Activated CD8-positive, alpha-beta memory T cell treated with anti-CD3 and anti-CD28 coated beads for 36 hours (primary cell): Measurements from ENCODE around the gene SPIN4. TPM values are rescaled to one million over a fixed set of nuclear protein-coding genes. Genes with fewer than 3 reads are reported as not detected.
"Not testable (repeated sequence)": the region's sequence is repeated elsewhere in the genome, so short reads cannot be mapped to it uniquely, and the experiment has no call there.

Experiments
- CTCF ChIA-PET: fragments of 350-600 bp; sonication (Branson Sonifier 250); formaldehyde crosslinking; loops from one replicate; lab custom pipeline; 2021; ENCODE audit warnings: antibody characterized with exemption; lab: Charles Lee
- POLR2A ChIA-PET: fragments of 350-600 bp; sonication (Branson Sonifier 250); formaldehyde crosslinking; loops from one replicate; lab custom pipeline; 2021; ENCODE audit warnings: antibody characterized with exemption; lab: Charles Lee
- total RNA-seq, 2 experiments: library from RNA; stranded (reverse); gene quantifications; one replicate each; pipeline ENCODE4 v1.2.3, GENCODE V29; 2021

The SPIN4 gene
- total RNA-seq: 1 to 10 TPM; 5.9 to 6.0 TPM

DNA sequence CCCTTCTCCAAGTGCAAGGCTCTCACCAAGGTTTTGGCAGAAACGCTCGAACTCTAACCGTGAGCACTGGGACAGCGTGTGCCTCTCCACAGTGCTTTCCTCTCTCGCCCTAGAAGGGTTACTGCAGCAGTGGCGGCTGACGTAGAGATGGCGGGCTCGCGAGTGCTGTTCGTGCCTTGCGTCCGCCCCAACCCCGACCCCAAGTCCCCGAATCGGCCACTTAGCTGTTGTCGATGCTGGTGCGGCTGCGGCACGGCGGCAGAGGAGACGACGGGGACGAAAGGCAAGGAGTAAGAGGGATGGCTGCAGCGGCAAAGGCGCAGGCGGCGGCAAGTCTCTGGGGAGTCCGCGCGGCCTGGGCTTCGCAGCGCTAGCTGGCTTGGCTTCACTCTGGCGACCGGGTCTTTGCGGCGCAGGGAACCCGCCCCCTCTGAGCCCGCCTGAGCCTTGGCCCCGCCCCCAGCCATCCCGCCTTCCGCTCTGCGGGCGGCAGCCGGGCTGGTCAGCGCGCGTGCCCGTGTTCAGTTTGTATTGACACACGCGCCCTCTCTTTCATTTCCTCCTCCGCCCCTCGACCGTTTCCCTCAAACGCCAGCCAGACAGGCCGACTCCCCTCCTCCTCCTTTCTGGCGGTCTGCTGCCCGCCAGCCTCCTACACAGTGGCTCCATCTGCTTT is at the start of gene SPIN4:
SPIN4 (minus strand) TSS at position 392 of the 676 bp plus-strand sequence. CDS start 513 bp downstream, outside the sequence.
- CTCF ChIA-PET: no interaction called here
- POLR2A ChIA-PET: no interaction called here

DNA sequence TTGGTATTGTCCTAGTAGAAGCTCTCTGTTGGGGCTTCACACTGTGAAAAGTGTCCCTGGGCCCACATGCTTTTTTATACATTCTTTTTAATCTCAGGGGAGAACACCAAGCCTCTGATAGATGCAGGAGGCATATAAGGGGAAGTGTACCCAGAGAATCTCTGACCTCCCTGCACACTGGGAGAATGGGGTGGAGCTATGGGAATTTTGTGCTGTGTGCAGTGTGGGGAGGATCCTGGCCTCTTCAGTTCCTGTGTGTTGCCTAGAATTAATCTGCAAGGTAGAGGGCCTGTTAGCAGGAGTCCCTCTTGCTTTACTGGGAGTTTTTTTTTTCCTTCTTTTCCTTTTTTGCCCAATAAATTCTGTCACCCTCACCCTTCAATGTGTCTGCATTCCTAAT is 49.2 kb upstream of the SPIN4 start:
- ChIA-PET CTCF (no interaction called here), POLR2A (no interaction called here)

DNA sequence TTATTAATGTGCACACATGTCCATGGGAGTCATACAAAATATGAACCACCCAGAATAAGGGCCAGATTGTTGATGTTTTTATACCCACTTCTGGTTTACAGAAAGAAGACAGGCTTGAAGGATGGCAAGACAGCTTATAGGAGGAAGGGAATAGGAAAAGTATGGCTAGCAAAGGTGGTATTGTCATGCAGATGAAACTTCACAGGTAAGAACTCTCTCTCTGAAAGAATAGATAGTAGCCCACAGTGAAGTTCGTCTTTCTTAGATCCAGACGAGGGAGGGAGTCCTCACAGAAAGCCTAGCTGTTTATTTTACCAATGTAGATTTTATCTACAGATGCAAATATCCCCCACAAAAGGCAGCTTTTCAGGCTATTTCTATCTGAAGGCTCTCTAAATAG is 43.7 kb upstream of the SPIN4 start:
- POLR2A ChIA-PET: no interaction called here
- CTCF ChIA-PET: no interaction called here

DNA sequence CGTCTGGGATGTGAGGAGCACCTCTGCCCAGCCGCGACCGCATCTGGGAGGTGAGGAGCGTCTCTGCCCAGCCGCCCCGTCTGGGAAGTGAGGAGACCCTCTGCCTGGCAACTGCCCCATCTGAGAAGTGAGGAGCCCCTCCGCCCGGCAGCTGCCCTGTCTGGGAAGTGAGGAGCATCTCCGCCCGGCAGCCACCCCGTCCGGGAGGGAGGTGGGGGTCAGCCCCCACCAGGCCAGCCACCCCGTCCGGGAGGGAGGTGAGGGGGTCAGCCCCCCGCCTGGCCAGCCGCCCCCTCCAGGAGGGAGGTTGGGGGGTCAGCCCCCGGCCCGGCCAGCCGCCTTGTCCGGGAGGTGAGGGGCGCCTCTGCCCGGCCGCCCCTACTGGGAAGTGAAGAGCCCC is 42.0 kb upstream of the SPIN4 start:
- POLR2A ChIA-PET, CTCF ChIA-PET: not testable (repeated sequence)

DNA sequence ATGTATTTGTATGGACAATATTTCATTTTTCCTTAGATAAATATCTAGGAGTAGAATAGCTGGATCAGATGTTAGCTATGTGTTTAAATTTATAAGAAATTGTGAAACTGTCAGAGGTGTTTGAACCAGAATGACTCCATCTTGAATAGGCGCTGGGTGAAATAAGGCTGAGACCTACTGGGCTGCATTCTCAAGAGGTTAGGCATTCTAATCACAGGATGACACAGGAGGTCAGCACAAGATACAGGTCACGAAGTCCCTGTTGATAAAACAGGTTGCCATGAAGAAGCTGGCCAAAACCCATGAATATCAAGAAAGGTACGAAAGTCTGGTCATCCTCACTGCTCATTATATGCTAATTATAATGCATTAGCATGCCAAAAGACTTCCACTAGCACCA is 36.3 kb upstream of the SPIN4 start:
- POLR2A ChIA-PET: no interaction called here
- CTCF ChIA-PET: no interaction called here

DNA sequence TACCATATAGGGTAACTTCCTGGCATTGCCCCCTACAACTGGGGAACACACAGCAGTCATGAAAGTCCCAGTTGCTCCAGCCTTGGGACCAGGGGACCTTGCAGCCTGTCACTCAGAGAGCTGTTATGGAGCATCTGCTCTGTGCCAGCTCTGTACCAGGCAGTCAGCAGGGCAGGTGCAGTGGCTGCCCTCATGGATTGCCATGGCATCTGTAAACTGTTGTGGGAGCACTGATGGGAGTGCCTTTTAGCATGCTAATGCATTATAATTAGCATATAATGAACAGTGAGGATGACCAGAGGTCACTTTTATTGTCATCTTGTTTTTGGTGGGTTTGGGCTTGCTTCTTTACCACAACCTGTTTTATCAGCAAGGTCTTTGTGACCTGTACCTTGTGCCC is 33.1 kb upstream of the SPIN4 start:
- CTCF ChIA-PET, POLR2A ChIA-PET: not testable (repeated sequence)

DNA sequence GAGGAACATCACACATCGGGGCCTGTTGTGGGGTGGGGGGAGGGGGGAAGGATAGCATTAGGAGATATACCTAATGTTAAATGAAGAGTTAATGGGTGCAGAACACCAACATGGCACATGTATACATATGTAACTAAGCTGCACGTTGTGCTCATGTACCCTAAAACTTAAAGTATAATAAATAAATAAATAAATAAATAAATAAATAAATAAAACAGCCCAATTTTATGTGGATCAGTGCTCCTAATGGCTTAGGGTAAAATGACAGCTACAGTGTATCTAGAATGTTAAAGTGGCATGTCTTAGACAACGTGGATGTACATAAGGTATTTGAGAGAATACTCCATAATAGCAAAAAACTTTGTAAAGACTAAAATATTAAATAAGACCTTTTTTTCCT is 21.9 kb upstream of the SPIN4 start:
- POLR2A ChIA-PET, CTCF ChIA-PET: not testable (repeated sequence)

DNA sequence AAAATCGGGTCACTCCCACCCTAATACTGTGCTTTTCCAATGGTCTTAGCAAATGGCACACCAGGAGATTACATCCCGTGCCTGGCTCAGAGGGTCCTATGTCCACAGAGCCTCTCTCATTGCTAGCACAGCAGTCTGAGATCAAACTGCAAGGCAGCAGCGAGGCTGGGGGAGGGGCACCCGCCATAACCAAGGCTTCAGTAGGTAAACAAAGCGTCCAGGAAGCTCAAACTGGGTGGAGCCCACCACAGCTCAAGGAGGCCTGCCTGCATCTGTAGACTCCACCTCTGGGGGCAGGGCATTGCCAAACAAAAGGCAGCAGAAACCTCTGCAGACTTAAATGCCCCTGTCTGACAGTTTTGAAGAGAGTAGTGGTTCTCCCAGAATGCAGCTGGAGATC is 16.6 kb upstream of the SPIN4 start:
- CTCF ChIA-PET, POLR2A ChIA-PET: not testable (repeated sequence)

DNA sequence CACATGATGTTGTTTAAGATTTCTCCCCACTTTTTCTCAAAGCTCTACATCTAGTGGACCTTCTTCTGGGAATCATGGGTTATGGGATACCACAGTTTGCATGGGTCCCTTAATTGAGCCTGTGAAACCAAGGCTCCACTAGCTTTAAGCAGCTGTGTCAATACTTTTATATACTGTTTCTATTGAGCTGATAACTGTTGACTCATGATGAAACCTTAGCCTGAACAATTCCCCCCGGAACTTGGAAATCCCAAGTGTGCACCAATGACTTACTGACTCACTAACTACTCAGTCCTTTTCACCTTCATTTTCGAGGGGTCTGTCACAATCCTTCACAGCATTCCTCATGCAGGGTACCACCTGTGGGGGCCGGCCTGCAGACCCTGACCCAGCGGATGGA is 12.7 kb upstream of the SPIN4 start:
- CTCF ChIA-PET: no interaction called here
- POLR2A ChIA-PET: no interaction called here

DNA sequence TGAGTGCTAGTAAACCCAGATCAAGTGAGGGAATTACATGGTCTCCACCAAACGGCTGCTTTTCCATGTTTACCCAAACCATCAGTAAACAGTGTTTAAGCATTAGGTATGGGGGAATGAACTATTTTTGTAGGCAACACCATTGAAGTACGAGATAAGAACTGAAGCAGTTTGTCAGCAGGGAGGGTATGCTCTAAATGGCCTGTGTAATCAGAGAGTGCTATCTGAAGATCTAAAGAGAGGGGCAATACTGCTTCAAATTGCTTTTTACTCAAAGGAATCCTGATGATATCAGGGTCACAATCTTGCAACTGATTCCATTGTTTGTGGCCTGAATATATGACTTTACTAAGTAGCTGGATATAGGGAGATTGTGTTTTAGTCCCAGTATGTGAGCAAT is 10.4 kb upstream of the SPIN4 start:
- CTCF ChIA-PET: no interaction called here
- POLR2A ChIA-PET: no interaction called here

DNA sequence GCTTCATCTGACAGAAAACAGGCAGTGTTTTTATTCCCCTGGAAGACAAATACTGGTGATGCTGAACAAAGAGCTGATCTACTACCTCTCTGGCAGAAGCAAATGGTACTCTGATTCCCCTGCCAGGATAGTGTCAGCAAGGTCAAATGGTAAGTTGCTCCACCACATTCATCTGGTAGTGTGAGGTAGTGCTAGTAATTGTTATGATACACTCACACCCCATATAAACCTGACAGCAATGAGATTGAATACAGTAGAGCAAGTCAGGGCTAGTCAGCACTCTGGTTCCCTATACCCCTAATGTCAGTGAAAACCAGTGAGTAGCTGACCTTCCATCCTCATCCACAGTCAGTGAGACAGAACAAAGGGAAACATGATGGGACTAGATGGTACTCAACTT is 3.4 kb upstream of the SPIN4 start:
- CTCF ChIA-PET: no interaction called here
- POLR2A ChIA-PET: no interaction called here

DNA sequence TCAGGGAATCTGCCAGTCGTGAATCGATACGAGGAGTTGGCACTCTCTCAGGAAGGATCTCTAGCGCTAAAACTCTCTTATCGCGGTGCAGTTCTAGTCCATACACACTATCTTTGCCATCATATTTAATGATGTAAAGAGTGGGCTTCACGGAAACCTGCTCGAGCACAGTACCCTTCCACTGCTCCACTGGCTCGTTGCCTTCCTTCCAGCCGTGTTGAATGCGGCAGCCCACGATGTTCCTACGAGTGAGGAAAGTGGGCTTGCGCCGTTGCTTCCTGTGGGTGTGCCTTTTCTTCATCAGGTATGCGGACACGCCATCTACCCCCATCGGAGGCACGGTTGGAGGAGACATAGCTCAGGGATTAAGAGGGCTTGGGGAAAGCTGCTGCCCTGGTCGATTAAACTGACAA is 661 bp downstream of the SPIN4 start:
- ChIA-PET POLR2A (no interaction called here), CTCF (no interaction called here)

DNA sequence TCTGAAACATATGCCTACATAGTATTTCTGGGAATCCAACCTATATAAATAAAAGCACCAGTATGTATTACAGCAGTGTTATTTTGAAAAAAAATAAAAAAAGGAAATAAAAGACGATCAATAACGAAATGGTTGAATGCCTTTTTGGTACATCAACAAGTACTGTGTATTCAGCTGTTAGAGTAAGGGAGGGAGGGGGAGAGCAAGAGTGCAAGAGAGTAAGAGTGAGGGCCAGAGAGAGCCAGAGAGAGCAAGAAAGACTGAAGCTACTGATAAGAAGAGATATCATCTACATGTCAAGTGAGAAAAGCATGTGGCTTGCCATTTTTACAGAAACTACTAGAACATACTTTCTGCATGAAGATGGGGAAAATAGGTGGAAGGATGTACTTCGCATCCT is 1.8 kb downstream of the SPIN4 start:
- POLR2A ChIA-PET: no interaction called here
- CTCF ChIA-PET: no interaction called here

DNA sequence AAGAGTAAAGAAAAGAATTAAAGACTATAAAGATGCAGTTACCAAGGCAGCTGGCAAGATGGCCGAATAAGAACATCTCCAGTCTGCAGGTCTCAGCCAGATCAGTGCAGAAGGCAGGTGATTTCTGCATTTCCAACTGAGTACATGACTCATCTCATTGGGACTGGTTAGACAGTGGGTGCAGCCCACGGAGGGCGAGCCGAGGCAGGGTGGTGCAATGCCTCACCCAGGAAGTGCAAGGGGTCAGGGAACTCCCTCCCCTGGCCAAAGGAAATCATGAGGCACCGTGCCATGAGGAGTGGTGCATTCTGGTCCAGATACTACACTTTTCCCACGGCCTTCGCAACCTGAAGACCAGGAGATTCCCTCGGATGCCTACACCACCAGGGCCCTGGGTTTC is 20.5 kb downstream of the SPIN4 start:
- CTCF ChIA-PET: no interaction called here
- POLR2A ChIA-PET: no interaction called here

DNA sequence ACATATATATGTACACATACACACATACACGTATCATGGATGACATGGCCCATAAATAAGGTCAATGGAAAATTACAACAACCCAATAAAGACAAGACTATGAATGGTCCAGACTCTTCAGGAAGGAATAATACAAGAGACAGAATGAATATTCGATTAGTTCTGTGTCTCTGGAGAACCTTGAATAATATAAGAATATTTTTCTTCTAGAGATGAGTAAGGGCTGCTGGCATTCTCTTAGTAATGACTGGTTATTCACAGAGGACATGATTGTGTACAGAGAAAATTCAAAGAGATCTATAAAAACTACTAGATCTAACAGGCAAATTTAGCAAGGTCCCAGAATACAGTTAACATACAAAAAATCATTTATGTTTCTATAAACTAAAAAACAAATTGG is 23.3 kb downstream of the SPIN4 start:
- POLR2A ChIA-PET: no interaction called here

DNA sequence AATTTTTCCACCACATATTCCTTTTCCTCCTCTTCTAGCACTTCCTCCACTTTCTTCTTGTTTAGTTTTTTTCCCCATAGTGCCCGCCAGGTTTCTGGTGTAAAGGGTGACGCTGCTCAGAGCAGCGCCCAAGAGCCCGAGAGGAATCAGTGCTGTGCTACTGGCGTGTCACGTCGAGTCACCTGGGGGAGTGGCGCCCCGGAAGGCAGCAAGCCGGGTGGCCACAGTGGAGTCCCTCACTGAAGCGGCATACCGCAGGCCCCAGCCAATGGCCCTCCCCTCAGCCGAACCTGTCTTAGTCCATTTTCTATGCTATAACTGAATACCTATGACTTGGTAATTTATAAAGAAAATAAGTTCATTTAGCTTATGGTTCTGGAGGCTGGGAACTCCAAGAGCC is 51.5 kb downstream of the SPIN4 start:
- CTCF ChIA-PET: no interaction called here
- POLR2A ChIA-PET: no interaction called here

More for the DNA sequence above, 23.3 kb downstream of the SPIN4 start:
- CTCF ChIA-PET: no interaction called here
